Measurements from ENCODE around the gene CFAP73. TPM values are rescaled to one million over a fixed set of nuclear protein-coding genes. Genes with fewer than 3 reads are reported as not detected.

Gene CFAP73
- total and polyA plus RNA-seq, 2 of the 8 experiments (the other 6 are each of a cell fraction or from before 2014, with no cell fraction given): 0.45 to 0.56 TPM

DNA sequence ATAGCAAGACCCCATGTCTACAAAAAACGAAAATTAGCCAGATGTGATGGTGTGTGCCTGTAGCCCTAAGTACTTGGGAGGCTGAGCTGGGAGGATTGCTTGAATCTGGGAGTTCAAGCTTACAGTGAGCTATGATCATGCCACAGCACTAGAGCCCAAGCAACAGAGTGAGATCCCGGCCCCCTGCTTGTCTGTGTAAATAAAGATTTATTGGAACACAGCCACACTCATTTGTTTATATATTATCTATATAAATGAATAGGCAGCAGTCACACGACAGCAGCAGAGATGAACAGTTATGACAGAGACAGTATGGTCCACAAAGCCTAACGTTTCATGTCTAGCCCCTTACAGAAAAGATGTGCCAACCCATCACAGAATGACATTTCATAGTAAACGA lies 20.9 kb downstream of the CFAP73 start:
- H3K9ac ChIP-seq (replicated peaks in 1 of 4; ENCODE audit: extremely low read depth in 1 of 4, low read depth in 3 of 4, low read length in 3 of 4): no peak overlapping the region
- 89% methylated on average over 5 of the region's 5 CpGs; no CpG with 5 or more reads in 1 of the 2 experiments for WGBS, 2 experiments (ENCODE audit: extremely low coverage in 1 of 2, insufficient coverage in 1 of 2, insufficient read length in 1 of 2, insufficient replicate concordance in 2 of 2, low coverage in 1 of 2, low lambda C conversion rate in 2 of 2, missing lambda C conversion rate in 1 of 2)
- H2BK15ac ChIP-seq (ENCODE audit: low read length): no peak overlapping the region
- no peak overlapping the region for H4K8ac ChIP-seq (ENCODE audit: extremely low read depth, insufficient read depth, low read length)
- H4K5ac ChIP-seq (ENCODE audit: insufficient read length, low read depth, low read length): no peak overlapping the region
- H3K9me3 ChIP-seq (ENCODE audit: insufficient read depth in 2 of 2, low read depth in 1 of 2, low read length in 1 of 2): no peaks in the 10 kb centered on the region
- H3K4me3 ChIP-seq (ENCODE audit: extremely low read depth in 1 of 4, insufficient read depth in 2 of 4, low read depth in 3 of 4, low read length in 4 of 4): no peak overlapping the region
- no peak overlapping the region for H2BK5ac ChIP-seq (ENCODE audit: low read depth, low read length)
- H3K36me3 ChIP-seq (ENCODE audit: control insufficient read depth in 2 of 4, insufficient read depth in 4 of 4, low read length in 3 of 4): peaks cover 23 to 62% (median 50%) of the 10 kb centered on the region in 4 experiments
- H2BK120ac ChIP-seq (replicated peaks; ENCODE audit: low read depth, low read length): no peak overlapping the region
- DNase-seq (ENCODE audit: low read depth in 1 of 2, low spot score in 2 of 2) (no peak), FAIRE-seq (no peak)
- no peak overlapping the region for H4K91ac ChIP-seq (replicated peaks; ENCODE audit: insufficient read length, low read length)
- H4K20me1 ChIP-seq (replicated peaks in 1 of 2; ENCODE audit: control insufficient read depth in 1 of 2, insufficient read depth in 2 of 2, low read length in 2 of 2): peaks cover 6 to 17% of the 10 kb centered on the region in 2 experiments
- H3K4ac ChIP-seq (replicated peaks; ENCODE audit: insufficient read length, low read depth, low read length): no peak overlapping the region
- no peaks in the 10 kb centered on the region for H3K23me2 ChIP-seq (ENCODE audit: low read depth, low read length)
- H3K27me3 ChIP-seq (replicated peaks in 1 of 4; ENCODE audit: control insufficient read depth in 3 of 4, extremely low read depth in 1 of 4, insufficient read depth in 3 of 4, low read length in 3 of 4): no peaks in the 10 kb centered on the region
- POLR2A ChIA-PET (ENCODE audit: partially characterized antibody): interaction anchor here (4.7 kb wide), 1 partner anchor 7 kb away, joined by 28 read pairs; no protein-coding TSS in a partner anchor
- no peaks in the 10 kb centered on the region for H3K4me1 ChIP-seq (replicated peaks in 1 of 4; ENCODE audit: control insufficient read depth in 3 of 4, insufficient read depth in 4 of 4, low read length in 3 of 4)
- no peak overlapping the region for H2AFZ ChIP-seq (ENCODE audit: low read length)
- H3K23ac ChIP-seq (ENCODE audit: insufficient read length): no peak overlapping the region
- no peaks in the 10 kb centered on the region for H3K79me2 ChIP-seq (ENCODE audit: control insufficient read depth in 1 of 2, insufficient read depth in 2 of 2, low read length in 2 of 2)
- H3K4me2 ChIP-seq (ENCODE audit: insufficient read depth in 1 of 2, low read depth in 2 of 2, low read length in 2 of 2): no peak overlapping the region
- H3K27ac ChIP-seq (ENCODE audit: low read depth, low read length): no peak overlapping the region
- no peak overlapping the region for H3K56ac ChIP-seq (replicated peaks; ENCODE audit: insufficient read length, low read depth, low read length)
- no peak overlapping the region for H2BK20ac ChIP-seq (ENCODE audit: low read length)
- H3K14ac ChIP-seq (ENCODE audit: insufficient read length): no peak overlapping the region
- no peak overlapping the region for H2AK5ac ChIP-seq (ENCODE audit: low read depth, low read length)
- CTCF ChIA-PET (ENCODE audit: partially characterized antibody): interaction anchor here (1.0 to 8.8 kb wide), 6 partner anchors 10 to 785 kb away, joined by 3 to 114 read pairs (median 10); partner anchors contain the start of gene RASAL1
- no peaks in the 10 kb centered on the region for H3K79me1 ChIP-seq (ENCODE audit: low read depth, low read length)
- no peak overlapping the region for H3K18ac ChIP-seq (ENCODE audit: extremely low read depth, low read length)
- H2BK12ac ChIP-seq (ENCODE audit: low read depth, low read length): no peak overlapping the region
- TF ChIP-seq KDM4A (IDR thresholded peaks at IDR 0.05; ENCODE audit: low read depth, low read length, severe bottlenecking) (no peak), CBX5 (IDR thresholded peaks at IDR 0.05; ENCODE audit: low read depth, low read length) (no peak), RXRA (IDR thresholded peaks at IDR 0.05; ENCODE audit: insufficient read depth, low read depth, low read length) (no peak), POU5F1 (IDR thresholded peaks at IDR 0.05; ENCODE audit: low read depth, low read length) (no peak), CHD1 (IDR thresholded peaks at IDR 0.05; ENCODE audit: low read depth, low read length) (no peak), SIRT6 (IDR thresholded peaks at IDR 0.05; ENCODE audit: low read length) (no peak), SP1 (IDR thresholded peaks at IDR 0.05; ENCODE audit: low read depth, low read length) (no peak), PHF8 (conservative IDR thresholded peaks at IDR 0.05; ENCODE audit: low read depth, low read length) (no peak), RAD21 (IDR thresholded peaks at IDR 0.05 in 1 of 2, conservative IDR thresholded peaks at IDR 0.05 in 1 of 2; ENCODE audit: low read depth in 2 of 2, low read length in 2 of 2) (no peak), SP4 (IDR thresholded peaks at IDR 0.05; ENCODE audit: low read length) (no peak), GTF2F1 (IDR thresholded peaks at IDR 0.05; ENCODE audit: borderline replicate concordance, low read depth, low read length) (no peak), EGR1 (IDR thresholded peaks at IDR 0.05; ENCODE audit: borderline replicate concordance, low read depth, low read length) (no peak)
- TF ChIP-seq, protein P1, sequence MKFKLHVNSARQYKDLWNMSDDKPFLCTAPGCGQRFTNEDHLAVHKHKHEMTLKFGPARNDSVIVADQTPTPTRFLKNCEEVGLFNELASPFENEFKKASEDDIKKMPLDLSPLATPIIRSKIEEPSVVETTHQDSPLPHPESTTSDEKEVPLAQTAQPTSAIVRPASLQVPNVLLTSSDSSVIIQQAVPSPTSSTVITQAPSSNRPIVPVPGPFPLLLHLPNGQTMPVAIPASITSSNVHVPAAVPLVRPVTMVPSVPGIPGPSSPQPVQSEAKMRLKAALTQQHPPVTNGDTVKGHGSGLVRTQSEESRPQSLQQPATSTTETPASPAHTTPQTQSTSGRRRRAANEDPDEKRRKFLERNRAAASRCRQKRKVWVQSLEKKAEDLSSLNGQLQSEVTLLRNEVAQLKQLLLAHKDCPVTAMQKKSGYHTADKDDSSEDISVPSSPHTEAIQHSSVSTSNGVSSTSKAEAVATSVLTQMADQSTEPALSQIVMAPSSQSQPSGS (IDR thresholded peaks at IDR 0.05; ENCODE audit: low read length): no peak

Measured in H1 (cell line).